22Rv1 (cell line): ENCODE results near the gene GALNT17.

Source experiments
- H3K27ac ChIP-seq: fragments of 450-650 bp; 2 replicates; pipeline ENCODE4 v1.5.1; 2017
- ZFX ChIP-seq: fragments of 450-650 bp; IDR thresholded peaks from 2 replicates; pipeline ENCODE4 v1.6.1; 2017; ENCODE audit warnings: antibody characterized with exemption, borderline replicate concordance
- TF ChIP-seq, protein P1 (sequence below): fragments of 450-650 bp; IDR thresholded peaks from 2 replicates; pipeline ENCODE4 v1.5.1; 2017; ENCODE audit warnings: mild to moderate bottlenecking

GALNT17 gene

DNA sequence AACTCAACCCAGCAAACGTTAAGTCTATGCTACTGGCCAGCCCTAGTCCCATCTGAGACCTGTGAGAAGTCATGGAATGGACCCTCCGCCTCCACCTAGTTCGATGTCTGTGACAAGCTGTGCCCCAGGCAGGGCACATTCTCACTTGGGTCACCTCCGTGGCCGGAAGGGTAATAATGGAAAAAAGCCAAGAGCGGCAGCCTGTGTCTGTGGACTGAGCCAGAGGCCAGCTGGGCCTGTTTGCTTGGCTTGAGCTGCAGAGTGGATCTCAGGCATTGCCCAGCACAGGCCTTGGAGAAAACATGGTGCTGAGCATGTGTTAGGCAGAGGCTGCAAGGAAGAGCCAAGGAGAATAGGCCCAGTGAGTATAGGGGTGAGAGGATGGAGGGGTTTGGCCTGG lies 97.8 kb downstream of the GALNT17 start:
- TF ChIP-seq, protein P1, sequence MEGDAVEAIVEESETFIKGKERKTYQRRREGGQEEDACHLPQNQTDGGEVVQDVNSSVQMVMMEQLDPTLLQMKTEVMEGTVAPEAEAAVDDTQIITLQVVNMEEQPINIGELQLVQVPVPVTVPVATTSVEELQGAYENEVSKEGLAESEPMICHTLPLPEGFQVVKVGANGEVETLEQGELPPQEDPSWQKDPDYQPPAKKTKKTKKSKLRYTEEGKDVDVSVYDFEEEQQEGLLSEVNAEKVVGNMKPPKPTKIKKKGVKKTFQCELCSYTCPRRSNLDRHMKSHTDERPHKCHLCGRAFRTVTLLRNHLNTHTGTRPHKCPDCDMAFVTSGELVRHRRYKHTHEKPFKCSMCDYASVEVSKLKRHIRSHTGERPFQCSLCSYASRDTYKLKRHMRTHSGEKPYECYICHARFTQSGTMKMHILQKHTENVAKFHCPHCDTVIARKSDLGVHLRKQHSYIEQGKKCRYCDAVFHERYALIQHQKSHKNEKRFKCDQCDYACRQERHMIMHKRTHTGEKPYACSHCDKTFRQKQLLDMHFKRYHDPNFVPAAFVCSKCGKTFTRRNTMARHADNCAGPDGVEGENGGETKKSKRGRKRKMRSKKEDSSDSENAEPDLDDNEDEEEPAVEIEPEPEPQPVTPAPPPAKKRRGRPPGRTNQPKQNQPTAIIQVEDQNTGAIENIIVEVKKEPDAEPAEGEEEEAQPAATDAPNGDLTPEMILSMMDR, result no peak
- H3K27ac ChIP-seq, result no peak overlapping the region

DNA sequence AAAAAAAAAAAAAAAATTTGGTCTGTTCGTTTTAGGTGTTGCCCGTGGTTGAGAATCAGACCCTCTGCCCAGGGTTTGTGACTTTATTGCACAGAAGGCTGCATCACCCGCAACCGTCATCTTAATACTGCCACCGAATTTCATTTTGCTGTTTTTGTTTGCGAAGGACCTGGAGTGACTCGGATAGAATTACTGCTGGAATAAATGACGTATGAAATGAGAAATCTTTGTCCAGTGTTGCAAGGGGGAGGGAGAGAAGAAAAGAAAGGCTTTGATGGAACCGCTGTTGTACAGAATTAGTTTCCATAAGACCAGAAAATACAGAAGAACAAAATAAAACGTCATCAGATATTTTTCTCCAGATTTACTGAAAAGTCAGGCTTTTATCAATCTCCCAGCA lies 103.3 kb downstream of the GALNT17 start:
- TF ChIP-seq, protein P1, result no peak
- no peak overlapping the region for H3K27ac ChIP-seq

DNA sequence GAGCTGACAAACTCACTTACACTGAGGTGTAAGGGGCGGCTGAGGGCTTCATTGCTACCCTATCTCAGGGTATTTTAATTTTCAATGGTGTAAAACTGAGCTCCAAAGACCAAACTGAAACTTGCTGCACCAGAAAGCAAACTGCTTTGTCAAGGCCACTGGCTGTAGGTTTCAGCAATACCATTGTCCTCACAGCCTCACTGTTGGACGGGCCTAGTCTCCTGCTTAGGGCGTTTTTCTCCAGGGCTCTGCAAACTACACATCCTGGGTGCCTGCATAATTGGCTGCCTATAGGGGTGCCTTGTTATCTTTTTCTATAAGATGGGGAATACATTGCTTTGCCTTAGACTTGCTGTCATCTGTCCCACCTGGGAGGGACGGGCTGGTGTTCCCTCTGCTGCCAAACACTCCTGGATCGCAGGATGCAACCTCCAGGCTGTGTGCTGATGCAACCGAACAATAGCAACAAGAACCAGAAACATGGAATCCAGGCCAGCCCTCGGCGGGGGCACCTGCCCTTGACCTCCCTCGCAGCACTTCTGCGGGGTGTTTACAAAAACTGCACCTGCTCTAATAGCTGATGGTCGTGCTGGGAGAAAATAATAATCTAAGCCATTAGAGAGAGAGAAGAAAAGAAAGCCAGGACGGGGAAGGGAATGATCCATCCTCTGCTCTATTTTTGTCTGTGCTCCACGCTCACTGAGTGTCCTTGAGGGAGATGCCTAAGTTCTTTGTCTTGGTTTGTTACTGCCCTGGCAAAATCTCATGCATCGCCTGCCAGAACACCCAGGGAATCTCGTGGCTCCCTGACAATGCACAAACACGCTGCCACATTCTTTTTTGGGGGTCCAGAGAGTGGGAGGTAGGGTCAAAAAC lies 104.5 kb downstream of the GALNT17 start:
- H3K27ac ChIP-seq, result no peak overlapping the region

DNA sequence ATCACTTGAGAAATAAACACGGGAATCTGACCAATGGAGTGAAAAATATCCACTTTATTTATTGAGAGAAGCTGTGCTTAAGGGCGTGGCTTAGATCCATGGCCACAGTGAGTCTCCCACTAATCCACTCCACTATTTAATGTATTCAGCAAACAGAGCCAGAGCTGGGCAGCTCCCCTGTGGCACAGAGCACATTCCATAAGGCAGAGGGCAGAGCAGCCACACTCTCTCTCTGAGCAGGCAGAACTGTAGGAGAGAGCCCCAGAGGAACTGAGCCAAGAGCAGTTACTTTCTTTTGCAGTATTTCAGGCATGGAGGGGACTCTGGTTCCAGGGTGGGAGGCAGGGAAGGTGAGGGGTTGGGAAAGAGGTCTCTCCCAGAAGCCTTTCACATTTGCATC lies 106.0 kb downstream of the GALNT17 start:
- no peak overlapping the region for H3K27ac ChIP-seq
- TF ChIP-seq, protein P1, result no peak
- TF ChIP-seq ZFX, result no peak

More for the DNA sequence above, 104.5 kb downstream of the GALNT17 start:
- TF ChIP-seq ZFX, result no peak
- TF ChIP-seq, protein P1, result no peak

DNA sequence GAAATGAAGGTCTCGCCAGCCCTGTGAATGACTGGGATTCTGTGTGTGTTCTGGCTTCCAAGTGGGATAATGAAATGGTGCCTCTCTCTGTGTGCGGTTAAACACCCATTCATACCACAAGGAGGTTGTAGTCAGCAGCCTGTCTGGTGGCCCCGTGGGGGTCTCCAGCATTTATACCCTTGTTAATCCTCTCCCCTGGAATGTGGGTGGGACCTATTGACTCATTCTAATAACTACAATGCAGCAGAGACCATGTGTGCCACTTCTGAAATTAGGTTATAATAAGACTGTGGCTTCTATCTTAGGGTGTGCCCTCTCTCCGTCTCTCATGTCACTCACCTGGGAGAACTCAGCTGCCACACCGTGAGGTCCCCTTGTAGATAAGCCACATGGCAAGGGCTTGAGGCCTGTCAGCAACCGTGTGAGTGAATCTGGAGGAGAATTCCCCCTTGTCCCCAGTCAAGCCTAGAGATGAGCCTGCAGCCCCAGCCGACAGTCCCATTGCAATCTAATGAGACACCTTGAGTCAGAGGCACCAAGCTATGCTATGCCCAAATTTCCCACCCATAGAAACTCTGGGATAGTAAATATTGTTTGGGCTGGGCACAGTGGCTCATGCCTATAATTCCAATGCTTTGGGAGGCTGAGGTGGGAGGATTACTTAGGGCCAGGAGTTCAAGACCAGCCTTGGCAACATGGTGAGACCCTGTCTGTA lies 106.8 kb downstream of the GALNT17 start:
- H3K27ac ChIP-seq, result no peak overlapping the region
- no peak for TF ChIP-seq ZFX
- TF ChIP-seq, protein P1, result no peak

DNA sequence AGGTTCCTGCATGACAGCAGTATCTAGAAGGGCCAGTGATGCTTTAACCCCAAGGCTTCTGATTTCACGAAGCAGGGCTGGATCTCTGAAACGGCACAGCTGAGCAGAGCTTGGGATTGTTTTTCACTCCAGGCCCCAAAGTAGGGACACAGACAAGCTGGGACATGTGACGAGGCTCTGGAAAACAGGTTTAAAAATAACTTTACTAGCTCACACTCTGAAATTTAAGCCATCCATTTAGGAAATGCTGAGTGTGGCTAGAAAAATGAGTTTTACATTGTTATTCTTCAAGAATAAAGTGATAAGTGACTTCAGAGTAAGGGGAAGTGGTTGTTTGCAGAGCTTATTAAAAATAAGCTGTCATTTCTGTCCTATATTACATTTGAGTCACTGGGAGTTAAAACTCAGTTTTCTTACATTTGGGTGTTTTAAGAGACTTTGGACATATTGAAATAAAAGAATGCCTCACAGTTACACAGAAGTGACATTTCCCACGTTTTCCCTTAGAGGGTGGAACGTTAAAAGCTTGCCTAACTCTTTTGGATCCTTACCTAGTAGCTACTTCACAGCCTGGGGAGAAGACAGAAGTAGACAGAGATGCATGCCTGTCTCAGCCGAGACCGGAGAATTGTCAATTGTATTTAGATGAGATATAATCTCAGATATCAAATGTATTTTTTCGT lies 107.8 kb downstream of the GALNT17 start:
- H3K27ac ChIP-seq, result no peak overlapping the region
- TF ChIP-seq, protein P1, result no peak
- TF ChIP-seq ZFX, result no peak
